ENCODE results near the gene ZMIZ2.
"Not testable (repeated sequence)": the region's sequence is repeated elsewhere in the genome, so short reads cannot be mapped to it uniquely, and the experiment has no call there.

ZMIZ2 gene

GRCh38 chr7:44772867-44773266, 24.2 kb downstream of the ZMIZ2 start:
- DNase-seq = no peak

- DNase-seq = not testable (repeated sequence)
Measured at GRCh38 chr7:44774486-44774885, 25.8 kb downstream of the ZMIZ2 start.

GRCh38 chr7:44775383-44776107, 26.9 kb downstream of the ZMIZ2 start:
- no peak for DNase-seq

- DNase-seq = no peak
Measured at GRCh38 chr7:44776211-44776610, 27.6 kb downstream of the ZMIZ2 start.

GRCh38 chr7:44782460-44782859, 33.8 kb downstream of the ZMIZ2 start:
- no peak for DNase-seq

- no peak for DNase-seq
Measured at GRCh38 chr7:44783407-44783806, 34.8 kb downstream of the ZMIZ2 start.

GRCh38 chr7:44784364-44784763, 35.7 kb downstream of the ZMIZ2 start:
- DNase-seq = no peak

GRCh38 chr7:44785218-44785617, 36.6 kb downstream of the ZMIZ2 start:
- DNase-seq = not testable (repeated sequence)

GRCh38 chr7:44787041-44787440, 38.4 kb downstream of the ZMIZ2 start:
- DNase-seq = no peak

- DNase-seq = no peak
Measured at GRCh38 chr7:44787762-44788161, 39.1 kb downstream of the ZMIZ2 start.

GRCh38 chr7:44789990-44790389, 41.3 kb downstream of the ZMIZ2 start:
- DNase-seq = no peak

- DNase-seq = no peak
Measured at GRCh38 chr7:44791278-44792219, 42.9 kb downstream of the ZMIZ2 start.

- DNase-seq = no peak
Measured at GRCh38 chr7:44793919-44794318, 45.3 kb downstream of the ZMIZ2 start.

- DNase-seq = no peak
Measured at GRCh38 chr7:44794331-44794730, 45.7 kb downstream of the ZMIZ2 start.

- DNase-seq = peak; percentile 40
Measured at GRCh38 chr7:44796034-44796503, 47.4 kb downstream of the ZMIZ2 start.

GRCh38 chr7:44796504-44797328, 48.1 kb downstream of the ZMIZ2 start, which contains the start of gene PPIA:
PPIA (plus strand) TSS chr7:44796681; CDS start chr7:44796725, 44 bp downstream.
- peak; percentile 93 for DNase-seq

GRCh38 chr7:44797329-44798258, 48.9 kb downstream of the ZMIZ2 start:
- DNase-seq = peak; percentile 45

- DNase-seq = no peak
Measured at GRCh38 chr7:44798649-44799305, 50.1 kb downstream of the ZMIZ2 start.

- DNase-seq = no peak
Measured at GRCh38 chr7:44799939-44800338, 51.3 kb downstream of the ZMIZ2 start.

GRCh38 chr7:44801890-44802289, 53.2 kb downstream of the ZMIZ2 start:
- no peak for DNase-seq

GRCh38 chr7:44802418-44803025, 53.9 kb downstream of the ZMIZ2 start:
- no peak for DNase-seq

All from 8988T (cell line).